GM19397 (cell line): ENCODE results near the gene STAG1.
A peak's percentile ranks its signal among the peaks of the same experiment; 100 is the strongest.
"Not testable (repeated sequence)": the region's sequence is repeated elsewhere in the genome, so short reads cannot be mapped to it uniquely, and the experiment has no call there.

ENCODE experiments used
- ATAC-seq: cut with Tn5 transposase; IDR thresholded peaks from one replicate; pipeline ENCODE4 v1.9.1; 2021; ENCODE audit warnings: mild to moderate bottlenecking, moderate library complexity; ENCODE audit not compliant: unreplicated experiment

The STAG1 gene

DNA sequence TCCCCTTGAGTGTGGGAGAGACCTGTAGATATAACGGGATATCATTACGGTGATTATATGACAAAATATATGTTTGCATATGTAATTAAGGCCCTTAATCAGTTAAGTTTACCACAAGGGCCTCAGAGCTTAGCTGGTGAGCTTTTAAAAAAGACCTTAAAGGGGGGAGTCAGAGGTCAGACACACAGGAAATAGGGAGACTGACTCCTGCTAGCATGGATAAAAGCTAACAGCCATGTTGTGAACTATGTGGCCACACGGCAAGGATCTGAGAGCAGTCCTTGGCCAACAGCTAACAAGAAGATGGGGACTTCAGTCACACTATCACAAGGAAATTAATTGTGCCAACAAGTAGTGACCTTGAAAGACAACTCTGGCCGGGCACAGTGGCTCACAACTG, 3.1 kb downstream of the STAG1 start:
- no peak for ATAC-seq

DNA sequence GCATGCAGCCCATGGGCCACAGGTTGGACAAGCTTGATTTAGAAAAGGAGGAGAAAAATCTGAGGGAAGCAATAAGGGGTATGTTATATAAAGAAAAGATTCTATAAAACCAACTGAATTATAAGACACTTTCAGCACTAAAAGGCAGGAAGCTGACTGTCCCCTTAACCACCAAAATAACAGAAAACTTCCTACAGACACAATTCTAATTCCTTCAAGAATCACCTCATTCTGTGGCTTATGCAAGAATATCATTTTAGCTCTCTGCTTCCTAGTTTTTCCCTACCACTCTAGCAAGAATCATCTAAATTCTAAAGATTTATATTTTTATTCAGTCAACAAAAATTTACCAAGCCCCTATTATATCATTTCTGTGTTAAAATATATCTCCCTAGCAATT, 6.3 kb downstream of the STAG1 start:
- ATAC-seq, result no peak

DNA sequence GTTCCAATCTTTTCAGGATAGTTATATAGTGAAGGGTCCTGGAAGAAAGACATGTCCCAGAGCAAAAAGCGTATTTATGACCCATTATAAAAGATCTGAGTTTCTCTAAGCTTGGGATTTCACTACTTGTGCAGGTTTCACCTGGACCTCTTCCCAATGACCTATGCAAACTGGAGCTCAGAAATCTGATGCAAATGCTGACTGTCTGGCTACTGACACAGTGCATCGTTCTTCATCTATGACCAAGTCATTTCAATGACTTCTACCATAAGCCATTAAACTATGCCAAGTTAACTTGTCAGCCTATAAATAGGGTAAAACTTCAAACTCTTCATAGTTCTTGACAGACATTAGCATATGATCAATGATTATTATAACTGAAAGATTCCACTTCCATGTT, 11.1 kb downstream of the STAG1 start:
- no peak for ATAC-seq

DNA sequence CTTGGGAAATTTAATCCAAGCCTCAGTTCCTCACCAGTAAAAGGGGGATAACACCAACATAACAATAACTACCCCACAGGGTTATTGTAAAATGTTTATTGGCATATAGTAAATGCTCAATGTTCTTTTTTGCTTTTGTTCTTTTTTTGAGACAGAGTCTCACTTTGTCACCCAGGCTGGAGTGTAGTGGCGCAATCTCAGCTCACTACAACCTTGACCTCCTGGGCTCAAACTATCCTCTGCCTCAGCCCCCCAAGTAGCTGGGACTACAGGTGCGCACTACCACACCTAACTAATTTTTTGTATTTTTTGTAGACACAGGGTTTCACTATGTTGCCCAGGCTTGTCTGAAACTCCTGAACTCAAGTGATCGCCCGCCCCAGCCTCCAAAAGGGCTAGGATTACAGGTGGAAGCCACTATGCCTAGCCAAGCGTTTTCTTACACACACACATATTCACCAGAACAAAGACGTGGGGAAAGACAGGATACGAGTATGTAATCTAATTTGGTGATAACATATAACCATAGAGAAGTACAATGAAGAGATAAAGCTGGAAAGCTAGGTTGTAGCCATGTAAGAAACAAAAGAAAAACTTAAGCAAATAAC, 11.7 kb downstream of the STAG1 start:
- no peak for ATAC-seq

DNA sequence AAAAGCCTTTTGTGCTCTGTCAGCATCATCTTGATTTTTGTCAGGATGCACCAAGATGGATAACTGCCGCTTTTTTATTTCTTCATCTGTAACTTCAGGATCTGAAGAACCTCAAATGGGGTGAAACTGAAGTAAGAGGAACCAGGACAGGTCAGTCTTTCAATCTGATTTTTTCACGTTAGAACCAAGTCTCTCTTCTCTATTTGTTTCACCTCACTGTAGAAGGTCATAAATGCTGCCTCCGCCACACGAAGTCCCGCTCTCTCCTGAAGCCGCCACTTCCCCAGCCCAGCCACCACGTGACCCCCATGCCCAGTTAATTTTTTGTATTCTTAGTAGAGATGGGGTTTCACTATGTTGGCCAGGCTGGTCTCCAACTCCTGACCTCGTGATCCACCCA, 15.2 kb downstream of the STAG1 start:
- ATAC-seq, result not testable (repeated sequence)

DNA sequence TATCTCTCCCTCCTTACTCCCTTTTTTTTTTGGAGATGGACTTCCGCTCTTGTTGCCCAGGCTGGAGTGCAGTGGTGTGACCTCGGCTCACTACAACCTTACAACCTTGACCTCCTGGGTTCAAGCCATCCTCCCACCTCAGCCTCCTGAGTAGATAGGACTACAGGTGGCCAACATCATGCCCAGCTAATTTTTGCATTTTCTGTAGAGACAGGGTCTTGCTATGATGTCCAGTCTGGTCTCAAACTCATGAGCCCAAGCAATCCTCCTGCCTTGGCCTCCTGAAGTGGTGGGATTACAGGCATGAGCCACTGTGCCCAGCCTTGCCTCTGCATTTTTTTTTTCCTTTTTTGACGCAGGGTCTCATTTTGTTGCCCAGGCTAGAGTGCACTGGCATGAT, 17.1 kb downstream of the STAG1 start:
- ATAC-seq, result no peak

DNA sequence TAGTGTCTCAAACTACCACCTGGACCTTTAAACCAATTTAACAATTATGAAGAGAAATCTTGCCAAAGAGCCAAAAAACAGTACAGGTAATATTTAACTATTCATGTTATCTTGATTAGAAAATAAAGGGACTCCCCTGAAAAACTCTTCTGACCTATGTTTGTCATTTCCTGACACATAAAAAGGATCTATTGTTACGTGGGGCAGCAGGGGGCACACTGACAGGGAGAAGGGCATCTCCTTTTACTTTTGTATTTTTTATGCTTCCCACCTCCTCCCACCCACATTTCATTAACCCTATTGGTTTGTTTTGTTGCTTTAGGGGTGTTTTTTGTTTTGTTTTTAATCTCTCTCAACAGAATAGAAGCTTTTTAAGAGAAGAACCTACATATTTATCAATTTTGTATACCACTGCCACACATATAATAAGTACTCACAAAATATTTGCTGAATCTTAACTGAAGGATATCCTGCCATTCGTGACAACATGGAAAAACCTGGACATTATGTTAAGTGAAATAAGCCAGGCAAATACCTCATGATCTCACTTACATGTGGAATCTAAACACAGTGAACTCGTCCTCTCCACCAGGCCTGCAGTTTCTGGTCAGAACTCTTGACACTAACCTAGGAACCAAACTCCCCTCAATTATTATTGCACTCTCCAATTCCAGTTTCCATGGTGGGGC, 17.7 kb downstream of the STAG1 start:
- ATAC-seq, result no peak

DNA sequence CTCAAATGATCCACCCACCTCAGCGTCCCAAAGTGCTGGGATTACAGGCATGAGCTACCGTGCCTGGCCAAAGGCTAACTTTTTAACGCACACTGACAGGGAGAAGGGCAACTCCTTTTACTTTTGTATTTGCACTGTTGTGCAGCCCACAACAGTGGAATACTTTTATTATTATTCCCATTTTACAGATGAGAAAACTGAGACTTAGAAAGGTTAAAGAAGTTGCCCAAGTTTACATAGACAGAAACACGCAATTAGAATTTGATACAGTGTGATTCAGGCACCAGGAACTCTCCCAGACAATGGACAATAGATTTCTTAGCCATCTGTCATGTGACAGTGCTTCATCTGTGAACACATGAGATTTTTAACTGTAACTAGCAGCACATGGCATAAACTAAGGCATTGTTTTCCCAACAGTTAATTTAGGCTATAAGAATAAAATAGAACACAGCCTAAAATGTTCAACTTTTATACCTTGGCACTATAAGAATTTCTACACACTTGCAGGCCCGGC, 18.8 kb downstream of the STAG1 start:
- ATAC-seq, result no peak

DNA sequence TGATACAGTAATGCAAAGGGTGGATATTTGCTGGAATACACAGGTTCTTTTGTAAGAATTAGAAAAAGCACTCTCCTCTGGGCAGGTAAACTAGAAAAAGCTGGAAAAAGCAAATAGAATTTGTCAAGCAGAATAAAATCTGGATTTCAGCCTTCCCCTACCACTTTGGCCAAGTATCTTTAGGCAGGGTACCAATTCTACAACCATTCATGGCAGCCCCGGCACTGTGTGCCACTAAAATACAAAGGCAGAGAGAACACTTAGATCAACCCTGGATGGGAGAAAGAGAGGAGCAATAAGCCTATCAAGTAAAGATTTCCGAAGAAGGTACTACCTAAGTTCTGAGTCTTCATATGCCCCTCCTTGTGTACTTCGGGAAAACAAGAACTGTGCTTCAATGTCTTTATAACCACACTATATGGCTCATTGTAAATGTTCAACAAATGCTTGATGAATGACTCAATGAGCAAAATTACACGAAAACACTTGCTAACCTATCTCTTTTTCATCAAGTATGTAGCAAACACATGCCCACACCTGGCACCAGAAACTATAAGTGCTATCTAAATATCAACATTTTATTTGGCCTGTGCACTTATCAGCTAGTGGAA, 20.8 kb downstream of the STAG1 start:
- no peak for ATAC-seq

DNA sequence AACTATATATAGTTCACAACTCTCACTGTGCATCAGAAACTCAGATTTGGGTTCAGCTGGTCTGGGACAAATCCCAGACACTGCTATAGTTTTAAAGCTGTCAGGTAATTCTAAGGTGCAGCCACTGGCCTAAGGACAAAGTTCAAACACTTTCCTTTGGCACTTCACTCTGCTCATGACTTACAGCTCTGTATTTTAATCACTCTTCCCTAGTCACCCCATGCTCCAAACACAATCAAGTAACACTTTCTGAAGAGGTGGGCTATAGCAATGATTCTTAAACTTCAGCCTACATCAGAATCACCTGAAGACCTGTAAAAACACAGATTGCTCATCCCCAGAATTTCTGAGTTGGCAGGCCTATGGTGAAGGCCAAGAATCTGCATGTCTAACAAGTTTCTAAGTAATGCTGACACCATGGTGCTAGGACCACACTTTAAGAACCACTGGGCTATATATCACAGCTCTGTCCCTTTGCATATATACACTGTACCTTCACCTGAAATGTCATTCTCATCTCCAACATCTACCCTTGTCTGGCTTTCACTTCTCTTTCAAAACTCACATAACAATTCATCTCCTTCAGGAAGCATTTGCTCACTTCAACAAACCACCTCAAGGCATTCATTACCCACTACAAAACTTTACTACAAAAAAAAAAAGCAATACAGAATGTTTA, 21.4 kb downstream of the STAG1 start:
- peak; percentile 56 for ATAC-seq

DNA sequence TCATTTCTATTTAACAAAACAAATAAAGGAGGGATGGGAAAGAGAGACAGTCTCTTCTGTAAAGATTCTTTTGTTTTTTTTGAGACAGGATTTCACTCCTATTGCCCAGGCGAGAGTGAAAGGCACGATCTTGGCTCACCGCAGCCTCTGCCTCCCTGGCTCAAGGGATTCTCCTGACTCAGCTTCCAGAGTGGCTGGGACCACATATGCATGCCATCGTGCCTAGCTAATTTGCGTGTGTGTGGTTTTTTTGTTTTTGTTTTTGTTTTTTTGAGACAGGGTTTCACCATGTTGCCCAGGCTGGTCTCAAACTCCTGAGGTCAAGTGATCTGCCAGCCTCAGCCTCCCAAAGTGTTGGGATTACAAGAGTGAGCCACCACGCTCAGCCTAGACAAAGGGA, 23.3 kb downstream of the STAG1 start:
- ATAC-seq, result no peak

DNA sequence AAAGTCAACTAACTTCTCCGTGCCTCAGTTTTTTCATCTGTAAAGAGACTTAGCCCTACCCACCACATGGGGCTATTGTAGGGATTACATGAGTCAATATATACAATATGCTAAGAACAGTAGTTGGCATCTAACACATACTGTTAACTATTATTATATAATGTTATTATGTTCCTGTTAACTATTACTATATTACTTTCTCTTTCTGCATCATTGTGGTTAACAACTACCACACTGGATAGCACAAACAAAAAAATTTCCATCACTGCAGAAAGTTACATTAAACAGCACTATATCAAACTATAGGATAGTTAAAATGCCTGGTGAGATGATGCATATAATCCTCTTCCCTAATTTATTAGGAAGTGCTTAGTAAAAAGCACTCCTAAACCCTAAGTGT, 23.7 kb downstream of the STAG1 start:
- no peak for ATAC-seq

DNA sequence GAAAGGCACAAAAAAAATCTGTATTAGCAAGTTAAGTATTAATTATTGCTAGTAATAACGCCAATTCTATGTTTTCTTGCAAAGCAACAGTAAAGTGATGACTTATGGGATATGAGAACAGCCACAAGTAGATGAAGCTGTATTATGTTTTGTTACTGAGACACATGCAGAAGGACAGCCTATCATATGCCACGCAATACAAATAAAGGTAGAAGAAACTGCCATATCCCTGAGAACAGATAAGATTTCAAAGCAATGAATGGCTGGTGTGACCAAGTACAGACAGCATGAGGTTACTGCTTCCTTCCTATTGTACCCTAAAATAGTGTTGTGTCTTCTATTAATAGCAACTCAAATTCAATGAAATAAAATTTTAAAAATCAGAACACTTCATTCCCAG, 26.7 kb downstream of the STAG1 start:
- ATAC-seq, result no peak

DNA sequence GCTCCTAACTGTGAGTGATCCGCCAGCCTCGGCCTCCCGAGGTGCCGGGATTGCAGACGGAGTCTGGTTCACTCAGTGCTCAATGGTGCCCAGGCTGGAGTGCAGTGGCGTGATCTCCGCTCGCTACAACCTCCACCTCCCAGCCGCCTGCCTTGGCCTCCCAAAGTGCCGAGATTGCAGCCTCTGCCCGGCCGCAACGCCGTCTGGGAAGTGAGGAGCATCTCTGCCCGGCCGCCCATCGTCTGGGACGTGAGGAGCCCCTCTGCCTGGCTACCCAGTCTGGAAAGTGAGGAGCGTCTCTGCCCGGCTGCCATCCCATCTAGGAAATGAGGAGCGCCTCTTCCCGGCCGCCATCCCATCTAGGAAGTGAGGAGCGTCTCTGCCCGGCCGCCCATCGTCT, 29.3 kb downstream of the STAG1 start:
- not testable (repeated sequence) for ATAC-seq

DNA sequence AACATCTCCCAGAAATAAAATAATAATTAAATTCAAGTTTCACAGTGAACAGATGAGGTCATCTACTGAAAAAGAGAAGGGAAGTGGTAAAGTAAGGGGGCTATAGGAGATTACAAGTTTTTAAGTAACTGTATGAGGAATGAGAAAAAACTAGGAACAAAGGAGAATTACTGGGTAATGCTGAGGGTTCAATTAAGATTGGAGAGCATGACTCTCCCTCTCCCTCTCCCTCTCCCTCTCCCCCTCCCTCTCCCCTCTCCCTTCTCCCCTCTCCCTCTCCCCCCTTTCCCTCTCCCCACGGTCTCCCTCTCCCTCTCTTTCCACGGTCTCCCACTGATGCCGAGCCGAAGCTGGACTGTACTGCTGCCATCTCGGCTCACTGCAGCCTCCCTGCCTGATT, 29.8 kb downstream of the STAG1 start:
- not testable (repeated sequence) for ATAC-seq

DNA sequence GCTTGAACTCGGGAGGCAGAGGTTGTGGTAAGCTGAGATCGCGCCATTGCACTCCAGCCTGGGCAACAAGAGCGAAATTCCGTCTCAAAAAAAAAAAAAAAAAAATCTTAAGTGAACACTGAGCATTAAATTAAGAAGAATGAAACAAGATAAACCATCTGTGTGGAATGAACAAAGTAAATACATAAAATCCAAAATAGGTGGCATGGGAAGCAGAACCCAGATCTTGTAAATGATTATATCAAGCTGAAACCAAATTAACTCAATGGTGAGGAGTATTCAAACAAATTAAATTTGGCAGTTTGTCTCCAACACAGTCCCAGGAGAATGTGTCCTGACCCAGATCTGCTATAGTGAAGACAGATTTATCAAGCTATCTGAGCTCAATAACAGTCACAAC, 32.1 kb downstream of the STAG1 start:
- ATAC-seq, result no peak

DNA sequence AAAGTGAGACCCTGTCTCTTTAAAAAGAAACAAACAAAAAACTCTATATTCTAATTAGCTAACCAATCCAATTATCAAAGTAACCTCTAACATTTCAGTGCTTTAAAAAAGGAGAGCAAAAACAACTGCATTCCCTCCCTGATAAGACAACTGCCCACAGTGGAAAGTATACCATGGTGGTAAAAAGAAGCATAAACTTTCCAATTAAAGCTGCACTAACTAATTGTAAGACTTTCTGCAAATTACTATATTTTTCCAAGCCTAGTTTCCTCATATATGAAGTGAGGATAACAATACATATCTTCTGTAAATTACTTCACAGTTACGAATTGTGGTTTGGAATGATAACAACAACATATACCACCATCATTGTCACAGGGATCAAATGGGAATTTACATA, 35.5 kb downstream of the STAG1 start:
- ATAC-seq, result no peak

DNA sequence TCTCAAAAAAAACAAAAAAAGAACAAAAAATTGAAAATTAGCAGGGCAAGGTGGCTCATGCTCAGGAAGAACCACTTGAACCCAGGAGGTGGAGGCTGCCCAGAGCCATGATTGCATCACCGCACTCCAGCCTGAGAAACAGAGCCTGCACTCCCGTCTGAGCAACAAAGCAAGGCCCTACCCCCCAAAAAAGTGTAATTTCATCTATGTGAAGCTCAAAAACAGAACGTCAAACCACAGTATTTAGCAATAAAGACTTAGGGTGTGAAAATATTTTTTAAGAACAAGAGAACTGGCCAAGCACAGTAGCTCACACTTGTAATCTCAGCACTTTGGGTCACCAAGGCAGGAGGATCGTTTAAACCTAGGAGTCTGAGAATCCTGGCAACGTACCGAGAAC, 38.2 kb downstream of the STAG1 start:
- ATAC-seq, result no peak

DNA sequence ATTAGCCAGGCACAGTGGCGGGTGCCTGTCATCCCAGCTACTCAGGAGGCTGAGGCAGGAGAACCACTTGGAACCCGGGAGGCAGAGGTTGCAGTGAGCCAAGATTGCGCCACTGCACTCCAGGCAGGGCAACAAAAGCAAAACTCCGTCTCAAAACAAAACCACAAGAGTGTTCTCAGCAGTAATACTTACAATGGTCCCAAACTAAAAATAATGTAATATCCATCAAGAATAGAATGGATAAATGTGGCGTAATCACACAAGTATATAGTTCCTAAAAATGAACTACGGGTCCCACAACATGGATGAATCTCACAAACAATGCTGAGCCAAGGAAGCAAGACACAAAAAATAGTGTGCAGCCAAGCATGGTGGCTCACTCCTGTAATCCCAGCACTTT, 39.2 kb downstream of the STAG1 start:
- ATAC-seq, result no peak

DNA sequence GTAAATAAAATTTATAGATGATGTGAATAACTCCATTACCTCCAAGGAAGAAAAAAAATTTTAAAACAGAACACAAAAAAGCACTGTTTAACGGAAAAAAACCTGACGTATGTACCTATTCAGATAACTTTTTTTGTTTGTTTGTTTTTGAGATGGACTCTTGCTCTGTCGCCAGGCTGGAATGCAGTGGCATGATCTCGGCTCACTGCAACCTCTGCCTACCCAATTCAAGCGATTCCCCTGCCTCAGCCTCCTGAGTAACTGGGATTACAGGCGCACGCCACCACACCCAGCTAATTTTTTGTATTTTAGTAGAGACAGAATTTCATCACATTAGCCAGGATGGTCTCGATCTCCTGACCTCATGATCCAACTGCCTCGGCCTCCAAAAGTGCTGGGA, 40.3 kb downstream of the STAG1 start:
- not testable (repeated sequence) for ATAC-seq

DNA sequence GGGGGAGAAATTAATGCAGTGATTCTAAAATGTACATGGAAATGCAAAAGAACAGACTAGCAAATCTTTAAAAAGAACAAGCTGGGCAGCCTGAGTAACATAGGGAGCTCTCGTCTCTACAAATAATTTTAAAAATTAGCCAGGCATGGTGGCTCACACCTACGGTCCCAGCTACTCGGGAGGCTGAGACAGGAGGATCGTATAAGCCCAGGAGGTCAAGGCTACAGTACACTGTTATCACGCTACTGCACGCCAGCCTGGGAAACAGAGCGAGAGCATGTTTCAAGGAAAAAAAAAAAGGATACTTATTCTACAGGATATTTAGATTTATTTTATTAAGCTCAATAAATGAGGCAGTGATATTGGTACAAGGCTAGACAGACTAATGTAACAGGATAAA, 40.9 kb downstream of the STAG1 start:
- ATAC-seq, result no peak

DNA sequence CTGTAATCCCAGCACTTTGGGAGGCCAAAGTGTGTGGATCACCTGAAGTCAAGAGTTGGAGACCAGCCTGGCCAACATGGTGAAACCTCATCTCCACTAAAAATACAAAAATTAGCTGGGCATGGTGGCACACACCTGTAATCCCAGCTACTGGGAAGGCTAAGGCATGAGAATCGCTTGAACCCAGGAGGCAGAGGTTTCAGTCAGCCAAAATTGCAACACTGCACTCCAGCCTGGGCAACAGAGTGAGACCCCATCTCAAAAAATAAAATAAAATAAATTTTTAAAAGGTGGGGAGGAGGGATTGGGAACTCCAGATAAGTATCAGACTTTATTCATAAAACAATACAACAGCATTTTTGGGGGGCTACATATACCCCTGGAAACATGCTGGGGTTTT, 42.4 kb downstream of the STAG1 start:
- ATAC-seq, result not testable (repeated sequence)
